ENCODE data around the gene USP10. TPM values are rescaled to one million over a fixed set of nuclear protein-coding genes. Genes with fewer than 3 reads are reported as not detected.
"Not testable (repeated sequence)": the region's sequence is repeated elsewhere in the genome, so short reads cannot be mapped to it uniquely, and the experiment has no call there.

Gene USP10
- total RNA-seq, 1 donor from 2014 or later: 124 TPM

DNA sequence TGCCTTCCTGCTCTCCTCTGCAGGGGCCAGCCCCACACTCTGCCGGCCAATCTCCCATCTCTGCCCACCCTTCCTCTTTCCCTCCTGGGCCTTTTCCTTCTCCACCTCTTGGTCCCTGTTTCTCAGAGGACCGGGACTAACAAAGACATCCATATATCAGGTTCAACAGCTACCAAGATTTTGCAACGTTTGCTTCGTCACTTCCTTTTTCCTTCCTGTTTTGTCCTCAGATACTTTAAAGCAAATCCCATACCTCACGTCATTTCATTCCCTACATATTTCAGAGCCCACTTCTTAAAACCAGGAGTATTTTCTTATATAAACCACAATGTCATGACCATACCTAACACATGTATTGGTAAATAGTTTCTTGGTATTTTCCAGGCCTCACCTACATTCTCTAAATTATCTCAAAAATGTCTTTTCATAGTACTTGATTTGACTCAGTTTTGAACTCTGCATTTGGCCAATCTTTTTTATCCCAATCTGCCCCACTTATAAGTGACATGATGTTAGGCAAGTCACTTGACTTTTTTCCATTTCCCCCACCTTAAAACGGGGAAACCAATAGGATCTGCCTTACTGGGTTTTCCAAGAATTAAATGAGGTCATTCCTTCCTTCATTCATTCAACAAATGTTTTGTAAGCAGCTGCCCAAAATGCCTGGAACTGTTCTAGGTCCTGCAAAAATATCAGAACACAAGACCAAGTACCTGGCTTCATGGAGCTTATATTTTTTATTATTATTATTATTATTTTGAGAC lies 7.2 kb upstream of the USP10 start:
- intact Hi-C loops (cut with micrococcal nuclease): no loop called here

DNA sequence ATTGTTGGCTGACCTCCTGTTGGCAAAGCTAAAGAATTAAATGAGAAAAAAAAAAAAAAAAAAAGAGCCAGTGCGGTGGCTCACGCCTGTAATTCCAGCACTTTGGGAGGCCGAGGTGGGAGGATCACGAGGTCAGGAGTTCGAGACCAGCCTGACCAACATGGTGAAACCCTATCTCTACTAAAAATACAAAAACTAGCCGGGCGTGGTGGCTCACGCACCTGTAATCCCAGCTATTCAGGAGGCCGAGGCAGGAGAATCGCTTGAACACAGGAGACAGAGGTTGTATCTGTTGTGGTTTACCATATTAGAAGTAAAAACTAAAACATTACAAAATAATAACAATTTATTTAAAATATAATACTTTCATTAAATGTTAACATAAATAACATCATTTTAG lies 5.9 kb upstream of the USP10 start:
- intact Hi-C loops (cut with micrococcal nuclease): not testable (repeated sequence)

DNA sequence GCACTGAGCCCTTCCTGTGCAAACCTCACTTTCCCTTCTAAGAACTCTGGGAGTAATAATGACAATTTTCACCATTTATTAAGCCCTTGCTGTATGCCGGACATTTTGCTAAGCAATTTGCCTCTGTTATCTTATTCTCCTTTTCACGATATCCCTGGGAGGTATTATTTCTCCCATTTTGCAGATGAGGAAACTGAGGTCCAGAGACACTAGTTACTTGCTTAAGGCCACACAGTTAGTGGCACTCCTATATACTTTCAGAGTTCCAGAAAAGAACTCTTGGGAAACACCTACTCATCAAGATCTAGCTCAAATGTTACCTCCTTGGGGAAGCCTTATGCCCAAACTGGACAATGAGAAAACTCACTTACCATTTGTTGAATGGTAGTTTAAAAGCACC lies 4.8 kb upstream of the USP10 start:
- intact Hi-C loops (cut with micrococcal nuclease): no loop called here

DNA sequence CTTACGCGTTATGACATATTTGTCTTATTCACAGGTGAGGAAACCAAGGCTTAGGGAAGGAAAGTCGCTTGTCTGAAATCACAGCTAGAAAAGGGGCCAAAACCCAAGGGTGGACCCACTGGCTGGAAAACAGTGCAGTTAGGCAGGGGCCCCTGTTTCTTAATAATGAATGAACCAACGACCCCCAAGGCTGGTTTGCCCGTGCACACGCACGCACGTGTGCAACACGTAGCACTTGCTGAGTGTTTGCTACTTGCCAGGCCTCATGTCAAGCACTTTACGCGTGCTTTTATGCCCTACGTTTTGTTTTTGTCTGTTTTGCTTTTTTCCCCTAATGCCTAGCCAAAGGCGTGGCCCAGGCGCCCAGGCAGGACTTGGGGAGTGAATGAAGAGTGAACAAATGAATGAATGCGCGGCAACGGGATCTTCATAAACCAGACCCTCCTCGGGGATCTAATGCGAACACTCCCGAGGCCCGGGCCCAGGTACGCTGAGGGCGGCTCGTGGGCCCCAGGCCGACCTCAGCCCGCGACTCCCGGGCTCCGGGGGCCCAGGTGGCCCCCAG lies 571 bp upstream of the USP10 start:
- intact Hi-C loops (cut with micrococcal nuclease): no loop called here

DNA sequence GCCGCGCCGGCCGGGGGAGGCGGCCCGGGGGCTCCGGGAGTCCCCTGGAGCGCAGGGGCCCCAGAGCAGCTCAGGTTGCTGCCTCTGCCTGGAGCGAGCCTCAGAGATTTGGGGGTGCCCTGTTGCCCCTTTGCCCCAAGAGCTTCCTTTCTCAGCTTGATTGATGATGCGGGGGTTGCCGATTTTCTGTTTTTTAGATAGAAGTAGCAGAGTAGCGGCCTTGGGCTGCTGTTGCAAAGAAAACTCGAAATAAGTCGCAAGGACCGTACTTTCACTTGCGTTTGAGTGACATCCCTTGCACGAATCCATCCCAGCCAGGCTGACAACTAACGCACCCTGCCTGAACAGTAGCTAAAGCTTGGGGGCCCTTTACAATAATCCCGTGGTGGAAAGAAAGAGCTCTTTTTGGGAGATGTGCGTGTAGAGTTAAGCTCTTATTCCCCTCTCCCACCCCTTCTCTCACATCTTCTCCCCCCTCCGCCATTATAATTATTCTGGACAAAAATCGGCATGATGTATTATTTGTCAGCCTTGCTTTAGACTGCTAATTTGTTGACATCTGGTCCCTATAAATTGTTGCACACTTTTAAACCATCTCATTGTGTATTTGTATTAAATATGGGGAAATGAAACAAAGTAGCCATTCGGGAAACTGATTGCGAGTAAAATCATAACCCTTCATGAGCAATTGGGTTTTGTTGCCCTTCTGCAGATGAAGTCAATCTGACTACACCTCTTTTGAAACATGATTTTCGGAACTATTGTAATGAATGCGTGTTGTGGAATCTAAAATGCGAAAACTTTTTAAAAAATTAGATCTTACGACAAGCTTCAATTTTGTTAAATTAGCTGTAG lies 873 bp downstream of the USP10 start:
- intact Hi-C loops (cut with micrococcal nuclease): loop anchor here (2.0 kb wide), 1 partner anchor 24 kb away; no protein-coding TSS in a partner anchor

DNA sequence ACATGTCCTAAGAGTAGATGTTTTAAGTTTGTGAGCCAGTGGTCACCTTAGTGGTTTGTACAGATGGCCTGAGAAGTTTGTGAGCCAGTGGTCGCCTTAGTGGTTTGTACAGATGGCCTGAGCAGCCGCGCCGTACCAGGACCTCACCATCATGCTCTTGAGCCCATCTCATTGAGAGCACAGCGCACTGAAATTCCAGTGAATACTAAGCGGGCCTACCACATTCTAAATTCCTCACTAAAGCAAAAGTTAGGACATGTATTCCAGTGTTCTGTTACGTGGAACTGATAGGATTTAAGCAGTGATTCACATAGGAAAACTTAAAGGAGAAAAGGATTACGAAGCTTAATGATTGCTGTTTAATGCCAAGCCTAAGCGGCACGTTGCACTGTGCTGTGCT lies 3.9 kb downstream of the USP10 start:
- intact Hi-C loops (cut with micrococcal nuclease): no loop called here

DNA sequence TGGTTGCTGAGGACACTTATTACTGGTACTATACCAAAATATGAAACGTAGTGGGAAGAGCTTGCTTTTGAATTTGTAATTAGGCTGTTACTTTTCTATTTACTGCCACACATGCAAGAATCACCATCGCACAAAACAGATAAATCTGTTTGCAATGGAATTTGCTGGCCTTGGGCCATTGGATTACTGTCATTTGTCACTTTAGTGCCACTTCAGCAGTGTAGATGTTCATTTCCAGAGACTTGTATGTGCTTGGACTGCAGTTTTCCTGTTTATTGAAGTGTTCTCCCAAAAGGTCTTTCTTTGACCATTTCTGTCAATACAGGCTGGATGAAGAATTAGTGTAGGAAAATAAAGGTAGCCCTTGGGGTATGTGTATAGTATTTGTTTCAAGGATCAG lies 4.5 kb downstream of the USP10 start:
- intact Hi-C loops (cut with micrococcal nuclease): no loop called here

DNA sequence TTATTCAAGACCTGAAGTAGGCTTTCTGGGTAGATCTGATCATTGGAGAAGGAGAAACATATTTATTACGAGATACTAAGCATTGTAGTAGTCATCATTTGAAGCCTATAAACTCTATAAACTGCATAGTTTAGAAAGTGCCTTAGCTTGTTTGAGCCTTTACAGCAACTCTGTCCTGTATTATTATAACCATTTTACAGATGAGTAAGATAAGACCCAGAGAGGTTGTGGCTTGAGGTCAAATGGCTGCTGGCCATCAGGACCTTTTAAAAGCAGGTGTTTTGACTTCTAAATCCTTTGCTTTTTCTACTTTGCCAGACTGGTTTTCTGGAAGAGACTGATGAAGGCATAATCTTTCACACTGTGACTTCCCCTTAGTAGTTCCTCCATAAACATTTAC lies 7.1 kb downstream of the USP10 start:
- intact Hi-C loops (cut with micrococcal nuclease): no loop called here

DNA sequence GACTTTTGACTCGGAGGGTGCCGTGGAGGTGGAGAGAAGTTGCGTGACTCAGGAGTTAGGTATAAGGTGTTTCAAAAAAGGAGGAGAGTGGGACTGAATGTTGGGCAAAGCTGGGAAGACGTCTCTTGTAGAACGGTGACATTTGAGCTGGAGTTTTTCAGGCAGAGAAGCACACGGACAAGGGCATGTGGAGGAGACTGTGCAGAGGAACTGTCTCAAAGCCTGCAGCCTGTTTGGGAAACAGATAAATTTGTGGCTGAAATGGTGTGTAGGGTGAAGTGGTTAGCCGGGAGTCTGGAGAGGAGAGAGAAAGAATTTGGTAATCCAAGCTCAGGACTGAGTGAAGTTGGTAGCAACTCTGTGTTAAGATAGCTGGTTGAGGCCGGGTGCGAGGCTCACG lies 9.8 kb downstream of the USP10 start:
- intact Hi-C loops (cut with micrococcal nuclease): no loop called here

DNA sequence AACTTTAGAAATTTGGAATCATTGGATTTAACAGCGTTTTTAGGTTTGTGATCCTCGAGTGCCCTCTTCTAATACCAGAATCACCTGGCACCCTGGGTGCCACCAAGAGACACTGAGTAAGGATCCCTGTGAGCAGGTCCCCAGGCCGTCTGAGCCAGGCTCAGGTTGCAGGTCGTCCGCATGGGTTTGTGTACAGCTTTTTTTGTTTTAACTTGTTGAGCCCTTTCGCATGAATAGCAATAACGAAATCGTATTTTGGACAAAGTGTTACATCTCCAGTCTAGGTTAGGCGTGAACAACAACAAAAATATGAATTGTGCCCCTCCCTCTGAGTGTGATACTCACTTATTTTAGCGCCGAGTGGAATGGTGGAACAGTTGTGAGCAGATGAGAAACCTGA lies 10.9 kb downstream of the USP10 start:
- intact Hi-C loops (cut with micrococcal nuclease): no loop called here

DNA sequence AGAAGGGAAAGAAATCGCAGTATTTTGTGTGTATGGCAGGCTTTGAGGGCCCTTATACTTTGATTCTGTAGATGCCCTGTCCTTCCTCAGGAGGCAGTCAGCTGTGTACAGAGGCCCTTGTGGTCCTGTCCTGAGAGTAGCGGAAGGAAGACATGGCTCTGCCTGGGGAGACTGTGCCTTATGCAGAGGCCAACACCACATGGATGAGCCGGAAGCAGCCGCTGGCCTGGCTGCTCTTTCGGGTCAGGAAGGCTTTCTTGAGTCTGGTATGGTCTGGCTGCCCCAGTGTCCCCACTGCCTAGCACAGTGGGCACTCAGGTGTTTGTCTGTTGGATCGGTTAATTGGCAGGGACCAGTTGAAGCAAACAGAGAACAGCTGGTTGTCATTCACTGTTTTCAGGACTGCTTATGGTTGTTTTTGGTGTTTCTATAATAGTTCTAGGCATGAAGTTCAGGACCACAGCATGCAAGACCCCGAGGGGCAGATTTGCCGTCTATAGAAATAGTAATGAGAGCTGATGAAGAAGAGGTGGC lies 12.4 kb downstream of the USP10 start:
- intact Hi-C loops (cut with micrococcal nuclease): no loop called here

DNA sequence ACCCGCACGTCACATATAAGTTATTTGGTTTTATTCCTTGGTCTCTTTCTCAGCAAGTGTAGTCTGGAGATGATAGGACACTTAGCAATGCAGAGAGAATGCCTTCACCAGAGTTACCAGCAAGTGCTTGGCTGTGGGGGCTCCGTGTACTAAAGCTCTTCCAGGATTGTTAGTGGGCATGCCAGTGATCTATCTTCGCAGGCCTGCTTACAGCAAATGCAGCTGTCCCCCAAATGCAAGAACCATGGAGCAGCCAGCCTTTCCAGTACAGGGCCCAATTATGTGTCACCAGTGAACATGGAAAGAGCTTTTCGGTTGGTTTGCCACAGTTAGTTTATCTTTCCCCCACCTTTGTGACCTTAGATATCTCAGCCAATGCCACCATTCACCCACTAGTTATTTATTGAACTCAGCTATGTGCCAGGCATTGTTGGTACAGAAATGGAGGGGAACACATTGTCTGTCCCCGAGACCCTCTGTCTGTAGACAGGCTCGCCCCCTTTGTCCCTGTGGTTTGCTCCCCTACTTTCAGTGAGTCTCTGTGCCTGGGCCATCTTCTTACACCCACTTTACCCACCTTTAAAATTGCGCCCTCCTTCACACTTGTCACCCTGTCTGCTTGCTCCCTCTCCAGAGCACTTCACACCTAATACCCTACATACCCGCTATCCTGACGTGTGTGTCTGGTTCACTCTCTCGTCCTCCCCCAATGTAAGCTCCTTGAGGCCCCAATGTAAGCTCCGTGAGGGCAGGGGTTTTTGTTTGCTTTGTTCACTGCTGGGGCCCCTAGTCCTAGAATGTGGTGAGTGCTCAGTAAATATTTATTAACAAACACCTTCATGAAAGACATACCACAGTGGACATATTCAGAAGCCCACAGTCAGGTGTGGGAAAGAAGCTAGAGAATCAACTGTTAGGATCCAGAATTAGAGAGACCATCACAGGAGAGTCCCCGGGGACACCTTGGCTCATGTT lies 13.3 kb downstream of the USP10 start:
- intact Hi-C loops (cut with micrococcal nuclease): no loop called here

DNA sequence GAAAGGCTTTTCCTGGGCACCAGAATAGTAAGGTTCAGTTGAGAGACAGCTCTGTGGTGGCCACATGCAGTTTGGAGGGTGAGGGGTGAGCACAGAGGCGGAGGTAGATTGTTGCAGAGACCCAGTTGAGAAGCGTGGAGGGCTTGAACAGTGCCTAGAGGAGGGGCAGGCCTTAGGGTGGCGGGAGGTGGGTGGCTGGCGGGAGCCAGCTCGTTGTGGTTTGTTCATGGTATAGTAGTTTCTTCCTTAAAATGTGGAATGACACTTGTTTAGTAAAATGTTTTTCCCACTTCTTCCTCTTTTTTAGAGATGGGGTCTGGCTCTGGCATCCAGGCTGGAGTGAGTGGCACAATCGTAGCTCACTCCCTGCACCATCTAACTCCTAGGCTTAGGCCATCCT lies 14.2 kb downstream of the USP10 start:
- intact Hi-C loops (cut with micrococcal nuclease): no loop called here

DNA sequence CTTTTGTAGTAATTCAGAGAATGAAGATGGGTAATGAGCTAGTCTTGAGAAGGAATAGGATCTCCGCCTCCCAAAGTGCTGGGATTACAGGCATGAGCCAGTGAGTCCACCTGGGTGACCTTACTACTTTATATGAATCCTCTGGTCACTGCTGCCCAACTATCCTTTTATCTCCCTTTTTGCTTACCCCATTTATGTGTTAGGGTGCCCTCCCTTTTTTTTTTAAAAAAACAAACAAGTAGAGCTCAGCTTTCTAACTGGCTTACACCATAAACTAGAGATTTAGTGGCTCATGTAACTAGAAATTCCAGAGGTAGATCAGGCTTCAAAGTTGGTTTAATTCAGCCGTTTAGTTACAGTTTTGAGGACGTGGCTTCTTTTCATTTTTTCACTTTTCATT lies 15.6 kb downstream of the USP10 start:
- intact Hi-C loops (cut with micrococcal nuclease): no loop called here

DNA sequence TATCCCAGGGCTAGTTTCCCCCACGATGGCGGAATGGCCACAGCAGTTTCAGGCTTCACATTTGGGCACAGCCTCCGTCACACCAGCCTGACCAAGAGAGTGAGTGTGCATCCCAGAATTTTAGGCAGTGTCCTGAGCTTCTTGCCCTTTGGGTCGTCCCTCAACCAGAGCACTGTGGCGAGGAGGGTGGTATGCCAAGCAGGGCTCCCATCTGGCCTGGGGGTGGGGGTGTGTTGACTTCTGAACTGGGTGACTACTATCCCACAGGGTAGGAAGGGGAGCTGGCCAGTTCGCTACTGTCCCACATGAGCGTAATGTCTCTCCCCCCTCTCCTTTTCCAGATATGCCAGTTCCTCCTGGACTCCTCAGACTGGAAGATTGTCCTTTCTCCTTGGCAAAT lies 16.1 kb downstream of the USP10 start:
- intact Hi-C loops (cut with micrococcal nuclease): no loop called here

DNA sequence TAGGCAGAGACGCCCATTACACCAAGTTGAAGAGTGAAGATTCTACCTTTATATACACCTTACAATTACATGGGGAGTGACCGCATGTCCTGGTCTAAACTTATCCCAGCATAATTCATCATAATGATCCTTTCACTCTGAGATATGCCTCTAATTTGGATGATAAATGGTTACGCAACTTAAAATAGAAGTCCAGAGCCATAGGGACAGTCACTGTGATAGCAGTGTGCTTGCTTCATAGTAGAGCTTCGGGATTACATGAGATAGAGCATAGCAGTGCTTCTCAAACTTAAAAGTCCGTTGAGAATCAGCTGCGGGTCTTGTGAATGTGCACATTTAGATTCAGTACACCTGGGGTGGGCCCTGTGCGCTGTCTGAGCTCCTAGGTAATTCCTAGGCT lies 16.9 kb downstream of the USP10 start:
- intact Hi-C loops (cut with micrococcal nuclease): no loop called here

DNA sequence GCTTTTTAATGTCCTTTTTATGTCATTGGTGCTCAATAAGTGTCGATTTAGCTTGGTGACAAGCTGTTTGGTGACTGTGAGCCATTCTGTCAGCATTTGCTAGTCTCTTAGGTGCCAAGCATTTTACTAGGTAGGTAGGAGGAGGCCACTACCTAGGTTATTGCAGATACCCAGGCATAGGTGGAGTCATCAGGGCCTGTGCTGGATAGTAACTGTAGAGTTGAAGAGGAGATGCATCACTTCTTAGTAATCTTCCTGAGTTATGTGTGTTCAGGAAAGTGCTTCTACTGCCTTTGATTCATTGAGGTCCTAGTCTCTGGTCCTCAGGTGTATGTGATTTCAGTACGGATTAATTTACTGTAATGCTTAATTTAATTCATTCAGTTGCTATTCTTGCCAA lies 17.7 kb downstream of the USP10 start:
- intact Hi-C loops (cut with micrococcal nuclease): no loop called here

DNA sequence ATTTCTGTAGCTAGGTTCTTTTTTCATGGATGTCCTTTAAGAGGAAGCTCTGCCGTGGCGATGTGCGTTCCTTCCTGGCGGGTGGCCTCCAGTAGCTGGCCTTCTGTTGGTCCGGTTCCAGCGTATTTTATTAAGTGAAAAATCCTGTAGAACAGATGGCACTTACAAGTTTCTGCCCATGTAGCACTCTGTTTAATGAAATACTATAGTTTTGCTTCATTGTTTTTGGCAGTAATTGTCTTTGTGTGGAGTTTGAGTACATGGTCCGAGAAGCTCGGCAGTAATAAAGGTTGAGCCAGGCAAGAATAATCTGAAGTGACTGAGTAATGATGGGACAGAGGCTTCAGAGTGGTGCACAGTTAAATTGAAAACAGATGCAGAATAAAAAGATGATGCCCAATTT lies 20.4 kb downstream of the USP10 start:
- intact Hi-C loops (cut with micrococcal nuclease): no loop called here

DNA sequence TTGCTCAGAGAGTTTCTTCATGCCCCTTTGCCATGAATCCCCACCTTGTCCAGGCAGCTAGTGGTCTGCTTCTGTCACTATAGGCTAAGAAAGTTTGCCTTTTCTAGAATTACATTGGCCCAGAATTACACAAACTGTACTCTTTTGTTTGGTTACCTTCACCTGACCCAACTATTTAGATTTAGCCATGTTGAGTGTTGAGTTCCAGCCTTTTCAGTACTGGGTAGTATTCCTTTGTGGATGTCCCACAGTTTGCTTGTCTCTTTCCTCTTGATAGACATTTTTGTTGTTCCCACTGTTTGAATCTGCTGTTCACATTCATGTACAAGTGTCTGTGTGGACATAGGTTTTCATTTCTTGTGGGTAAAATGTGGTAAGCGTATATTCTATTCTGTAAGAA lies 22.3 kb downstream of the USP10 start:
- intact Hi-C loops (cut with micrococcal nuclease): no loop called here

DNA sequence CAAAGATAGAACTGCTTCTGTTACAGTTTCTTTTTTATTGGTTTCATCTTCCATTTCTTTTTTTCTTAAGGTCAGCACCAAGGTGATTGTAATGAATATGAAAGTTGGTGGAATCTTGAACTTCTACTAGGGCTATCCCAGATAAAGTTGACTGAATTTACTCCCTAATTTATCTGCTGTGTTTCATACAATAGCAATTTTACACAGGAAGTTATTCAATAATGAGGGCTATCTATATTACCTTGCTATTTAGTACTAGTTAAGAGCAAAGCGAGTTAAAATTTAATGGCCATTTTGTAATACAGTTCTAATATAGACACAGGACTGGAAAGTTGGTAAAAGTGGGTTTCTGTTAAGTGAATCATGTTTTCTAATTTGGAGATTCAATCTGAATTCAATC lies 24.1 kb downstream of the USP10 start:
- intact Hi-C loops (cut with micrococcal nuclease): loop anchor here (1.0 to 2.0 kb wide), 2 partner anchors 23 to 216 kb away; no protein-coding TSS in a partner anchor
